ENCODE results near the gene USP9X. TPM values are rescaled to one million over a fixed set of nuclear protein-coding genes. Genes with fewer than 3 reads are reported as not detected.
"Not testable (repeated sequence)": the region's sequence is repeated elsewhere in the genome, so short reads cannot be mapped to it uniquely, and the experiment has no call there.

USP9X gene
- polyA plus RNA-seq: 20.6 TPM

GRCh38 chrX:41084893-41085511 is at the start of gene USP9X:
Gene USP9X (plus strand): TSS chrX:41085445. CDS start chrX:41123629, 38,184 bp downstream.
- Mint-ChIP-seq H3K4me1 (peaks cover 23 to 36% (median 25%) of the 10 kb centered on the region in 3 donors), H3K4me3 (peak within 1 kb of the TSS; percentile 80 to 99 (median 96))

GRCh38 chrX:41035582-41035981 is 49.7 kb upstream of the USP9X start:
- Mint-ChIP-seq H3K4me3 (no peak overlapping the region), H3K36me3 (no peaks in the 10 kb centered on the region), H3K27ac (no peak overlapping the region), H3K9me3 (peaks cover 0 to 7% (median 2%) of the 10 kb centered on the region in 3 donors), H3K27me3 (peaks cover 7% of the 10 kb centered on the region), H3K4me1 (no peaks in the 10 kb centered on the region)

More at GRCh38 chrX:41084893-41085511, at the start of gene USP9X:
- Mint-ChIP-seq H3K9me3 (peaks cover 0 to 4% (median 0%) of the 10 kb centered on the region in 3 donors), H3K36me3 (peaks cover 6% of the 10 kb centered on the region), H3K27ac (peak within 1 kb of the TSS; percentile 99 to 100 (median 100)), H3K27me3 (no peaks in the 10 kb centered on the region)

GRCh38 chrX:41036668-41037326 is 48.4 kb upstream of the USP9X start:
- H3K4me1 Mint-ChIP-seq: no peaks in the 10 kb centered on the region
- no peaks in the 10 kb centered on the region for H3K36me3 Mint-ChIP-seq
- H3K9me3 Mint-ChIP-seq: peaks cover 0 to 7% (median 2%) of the 10 kb centered on the region in 3 donors
- no peak overlapping the region for H3K4me3 Mint-ChIP-seq
- H3K27ac Mint-ChIP-seq: no peak overlapping the region
- peaks cover 7% of the 10 kb centered on the region for H3K27me3 Mint-ChIP-seq

- no peak overlapping the region for H3K4me3 Mint-ChIP-seq
- H3K4me1 Mint-ChIP-seq: peaks cover 0 to 1% (median 0%) of the 10 kb centered on the region in 3 donors
- no peaks in the 10 kb centered on the region for H3K9me3 Mint-ChIP-seq
- H3K27ac Mint-ChIP-seq: no peak overlapping the region
- no peaks in the 10 kb centered on the region for H3K36me3 Mint-ChIP-seq
- H3K27me3 Mint-ChIP-seq: peaks cover 11% of the 10 kb centered on the region
Observed at GRCh38 chrX:41043196-41043595, 42.0 kb upstream of the USP9X start.

- Mint-ChIP-seq H3K9me3 (no peaks in the 10 kb centered on the region), H3K36me3 (no peaks in the 10 kb centered on the region)
Observed at GRCh38 chrX:41043674-41044345, 41.4 kb upstream of the USP9X start.

GRCh38 chrX:41045960-41046567 is 39.2 kb upstream of the USP9X start:
- Mint-ChIP-seq H3K9me3 (no peaks in the 10 kb centered on the region), H3K27me3 (peaks cover 10% of the 10 kb centered on the region), H3K36me3 (no peaks in the 10 kb centered on the region), H3K27ac (no peak overlapping the region), H3K4me3 (no peak overlapping the region), H3K4me1 (peaks cover 0 to 1% (median 0%) of the 10 kb centered on the region in 3 donors)

More at GRCh38 chrX:41043674-41044345, 41.4 kb upstream of the USP9X start:
- Mint-ChIP-seq H3K27ac (no peak overlapping the region), H3K4me1 (peaks cover 0 to 1% (median 0%) of the 10 kb centered on the region in 3 donors), H3K4me3 (no peak overlapping the region), H3K27me3 (peaks cover 10% of the 10 kb centered on the region)

- Mint-ChIP-seq H3K4me3 (no peak overlapping the region), H3K9me3 (no peaks in the 10 kb centered on the region), H3K4me1 (peaks cover 0 to 1% (median 0%) of the 10 kb centered on the region in 3 donors), H3K27me3 (peaks cover 7% of the 10 kb centered on the region), H3K27ac (no peak overlapping the region), H3K36me3 (no peaks in the 10 kb centered on the region)
Observed at GRCh38 chrX:41047878-41048534, 37.2 kb upstream of the USP9X start.

GRCh38 chrX:41050359-41050758 is 34.9 kb upstream of the USP9X start:
- Mint-ChIP-seq H3K27ac (peak overlapping the region in 1 of 3 donors; percentile 6), H3K4me3 (no peak overlapping the region), H3K4me1 (peaks cover 0 to 1% (median 0%) of the 10 kb centered on the region in 3 donors), H3K36me3 (no peaks in the 10 kb centered on the region), H3K27me3 (peaks cover 7% of the 10 kb centered on the region), H3K9me3 (peaks cover 0 to 1% (median 0%) of the 10 kb centered on the region in 3 donors)

GRCh38 chrX:41051288-41051687 is 34.0 kb upstream of the USP9X start:
- Mint-ChIP-seq H3K36me3 (no peaks in the 10 kb centered on the region), H3K27ac (no peak overlapping the region), H3K9me3 (peaks cover 0 to 1% (median 0%) of the 10 kb centered on the region in 3 donors), H3K4me3 (no peak overlapping the region), H3K4me1 (peaks cover 0 to 1% (median 0%) of the 10 kb centered on the region in 3 donors), H3K27me3 (peaks cover 11% of the 10 kb centered on the region)

GRCh38 chrX:41055740-41056139 is 29.5 kb upstream of the USP9X start:
- H3K27me3 Mint-ChIP-seq: peaks cover 5% of the 10 kb centered on the region
- no peaks in the 10 kb centered on the region for H3K4me1 Mint-ChIP-seq
- no peaks in the 10 kb centered on the region for H3K36me3 Mint-ChIP-seq

GRCh38 chrX:41063276-41063675 is 22.0 kb upstream of the USP9X start:
- not testable (repeated sequence) for H3K4me1 Mint-ChIP-seq, H3K4me3 Mint-ChIP-seq, H3K27ac Mint-ChIP-seq, H3K27me3 Mint-ChIP-seq, H3K9me3 Mint-ChIP-seq, H3K36me3 Mint-ChIP-seq

More at GRCh38 chrX:41055740-41056139, 29.5 kb upstream of the USP9X start:
- H3K4me3 Mint-ChIP-seq: no peak overlapping the region
- no peak overlapping the region for H3K27ac Mint-ChIP-seq
- peaks cover 0 to 1% (median 0%) of the 10 kb centered on the region in 3 donors for H3K9me3 Mint-ChIP-seq

GRCh38 chrX:41064018-41064417 is 21.2 kb upstream of the USP9X start:
- no peaks in the 10 kb centered on the region for H3K36me3 Mint-ChIP-seq
- H3K9me3 Mint-ChIP-seq: no peaks in the 10 kb centered on the region
- no peak overlapping the region for H3K4me3 Mint-ChIP-seq
- peaks cover 2% of the 10 kb centered on the region for H3K27me3 Mint-ChIP-seq
- peaks cover 0 to 2% (median 0%) of the 10 kb centered on the region in 3 donors for H3K4me1 Mint-ChIP-seq
- H3K27ac Mint-ChIP-seq: no peak overlapping the region

- Mint-ChIP-seq H3K9me3 (no peaks in the 10 kb centered on the region), H3K36me3 (peaks cover 4% of the 10 kb centered on the region), H3K4me3 (no peak overlapping the region), H3K27me3 (peaks cover 12% of the 10 kb centered on the region), H3K27ac (no peak overlapping the region), H3K4me1 (peaks cover 0 to 2% (median 0%) of the 10 kb centered on the region in 3 donors)
Observed at GRCh38 chrX:41066391-41066790, 18.9 kb upstream of the USP9X start.

GRCh38 chrX:41066969-41067368 is 18.3 kb upstream of the USP9X start:
- Mint-ChIP-seq H3K27me3 (peaks cover 12% of the 10 kb centered on the region), H3K4me1 (peaks cover 0 to 2% (median 0%) of the 10 kb centered on the region in 3 donors), H3K27ac (no peak overlapping the region), H3K36me3 (peaks cover 4% of the 10 kb centered on the region), H3K4me3 (no peak overlapping the region), H3K9me3 (no peaks in the 10 kb centered on the region)
